Skeletal muscle satellite cell (primary cell): ENCODE results near the gene ELMO2.

ENCODE experiments used
- H3K27me3 ChIP-seq: 2 replicates; pipeline ENCODE4 v1.7.0; 2013; ENCODE audit warnings: low read length; ENCODE audit not compliant: control insufficient read depth, insufficient read depth
- H3K36me3 ChIP-seq: 2 replicates; pipeline ENCODE4 v1.7.0; 2013; ENCODE audit warnings: mild to moderate bottlenecking, control low read depth, low read length; ENCODE audit not compliant: insufficient read depth
- H3K4me1 ChIP-seq: 2 replicates; pipeline ENCODE4 v1.7.0; 2013; ENCODE audit warnings: low read length; ENCODE audit not compliant: control insufficient read depth, insufficient read depth
- H3K4me2 ChIP-seq: 2 replicates; pipeline ENCODE4 v1.7.0; 2013; ENCODE audit warnings: mild to moderate bottlenecking, low read length
- H3K4me3 ChIP-seq: 2 replicates; pipeline ENCODE4 v1.7.0; 2013; ENCODE audit warnings: low read length
- H3K9ac ChIP-seq: 2 replicates; pipeline ENCODE4 v1.7.0; 2013; ENCODE audit warnings: mild to moderate bottlenecking, low read depth, low read length, moderate library complexity
- H3K9me3 ChIP-seq: replicated peaks from 2 replicates; pipeline ENCODE4 v1.7.0; 2013; ENCODE audit warnings: mild to moderate bottlenecking, control low read depth, low read length

ELMO2 gene

GRCh38 chr20:46364670-46365486 is 41.5 kb downstream of the ELMO2 start:
- Histone ChIP-seq H3K4me2 (peak overlapping the region; percentile 92), H3K36me3 (peaks cover 46% of the 10 kb centered on the region), H3K27me3 (no peaks in the 10 kb centered on the region), H3K4me1 (peaks cover 22% of the 10 kb centered on the region), H3K4me3 (peak overlapping the region; percentile 97), H3K9me3 (no peaks in the 10 kb centered on the region), H3K9ac (peak overlapping the region; percentile 100)

GRCh38 chr20:46363874-46364669 is 42.3 kb downstream of the ELMO2 start:
- Histone ChIP-seq H3K9me3 (no peaks in the 10 kb centered on the region), H3K27me3 (no peaks in the 10 kb centered on the region), H3K4me3 (peak overlapping the region; percentile 97), H3K36me3 (peaks cover 42% of the 10 kb centered on the region), H3K4me1 (peaks cover 22% of the 10 kb centered on the region), H3K4me2 (peak overlapping the region; percentile 92), H3K9ac (peak overlapping the region; percentile 100)

DNA sequence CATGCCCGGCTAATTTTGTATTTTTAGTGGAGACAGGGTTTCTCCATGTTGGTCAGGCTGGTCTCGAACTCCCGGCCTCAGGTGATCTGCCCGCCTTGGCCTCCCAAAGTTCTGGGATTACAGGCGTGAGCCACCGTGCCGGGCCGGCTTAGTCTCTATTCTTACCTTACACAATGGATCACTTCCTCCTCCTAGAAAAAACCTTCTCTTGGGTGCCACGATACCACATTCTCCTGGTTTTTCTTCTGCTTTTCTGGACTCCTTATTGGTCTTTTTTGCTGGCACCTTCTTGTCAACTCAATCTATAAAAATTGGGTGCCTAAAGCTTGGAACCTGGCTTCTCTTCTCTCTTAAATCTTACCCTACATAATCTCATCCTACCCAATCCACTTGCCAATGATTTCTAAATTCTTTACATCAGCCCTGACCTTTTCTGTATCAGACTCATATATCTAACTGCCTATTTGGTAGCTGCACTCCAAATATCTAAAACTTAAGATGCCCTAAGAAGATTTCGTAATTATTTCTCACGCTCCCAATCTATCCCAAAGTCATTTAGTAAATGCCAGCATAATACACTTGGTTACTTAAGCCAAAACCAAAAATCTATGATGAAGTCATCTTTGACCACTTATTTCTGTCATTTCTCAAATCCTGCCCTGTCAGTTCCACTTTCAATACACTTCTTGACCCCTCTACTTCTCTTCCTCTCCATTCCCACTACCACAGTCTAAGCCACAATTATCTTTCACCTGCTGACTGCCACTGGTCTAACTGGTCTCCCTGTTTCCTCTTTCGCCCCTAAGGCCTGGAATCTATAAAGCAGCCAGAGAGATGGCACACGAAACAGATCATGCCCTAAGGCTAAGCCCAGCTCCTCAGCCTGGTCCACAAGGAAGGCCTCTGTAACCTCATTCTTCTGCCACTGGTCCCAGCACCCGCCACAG is 43.2 kb downstream of the ELMO2 start:
- peak overlapping the region; percentile 92 for H3K4me2 ChIP-seq
- H3K4me3 ChIP-seq = peak overlapping the region; percentile 97
- no peaks in the 10 kb centered on the region for H3K27me3 ChIP-seq
- H3K36me3 ChIP-seq = peaks cover 42% of the 10 kb centered on the region
- H3K4me1 ChIP-seq = peaks cover 22% of the 10 kb centered on the region
- H3K9me3 ChIP-seq = no peaks in the 10 kb centered on the region
- peak overlapping the region; percentile 100 for H3K9ac ChIP-seq

- Histone ChIP-seq H3K4me2 (no peak overlapping the region), H3K27me3 (no peaks in the 10 kb centered on the region), H3K9me3 (no peaks in the 10 kb centered on the region), H3K4me1 (peaks cover 27% of the 10 kb centered on the region), H3K4me3 (no peak overlapping the region), H3K36me3 (peaks cover 34% of the 10 kb centered on the region), H3K9ac (no peak overlapping the region)
Measured at GRCh38 chr20:46361811-46362210, 44.6 kb downstream of the ELMO2 start.

- H3K4me2 ChIP-seq = no peak overlapping the region
- no peaks in the 10 kb centered on the region for H3K27me3 ChIP-seq
- H3K4me1 ChIP-seq = peaks cover 27% of the 10 kb centered on the region
- no peaks in the 10 kb centered on the region for H3K9me3 ChIP-seq
- H3K4me3 ChIP-seq = no peak overlapping the region
- H3K9ac ChIP-seq = no peak overlapping the region
- H3K36me3 ChIP-seq = peaks cover 33% of the 10 kb centered on the region
Measured at GRCh38 chr20:46361381-46361780, 45.0 kb downstream of the ELMO2 start.

GRCh38 chr20:46359233-46359751 is 47.1 kb downstream of the ELMO2 start:
- no peaks in the 10 kb centered on the region for H3K27me3 ChIP-seq
- H3K36me3 ChIP-seq = peaks cover 34% of the 10 kb centered on the region
- peaks cover 19% of the 10 kb centered on the region for H3K4me1 ChIP-seq
- H3K4me3 ChIP-seq = no peak overlapping the region
- no peaks in the 10 kb centered on the region for H3K9me3 ChIP-seq
- H3K4me2 ChIP-seq = no peak overlapping the region
- H3K9ac ChIP-seq = no peak overlapping the region

- no peak overlapping the region for H3K4me2 ChIP-seq
- H3K9ac ChIP-seq = no peak overlapping the region
- no peak overlapping the region for H3K4me3 ChIP-seq
- no peaks in the 10 kb centered on the region for H3K9me3 ChIP-seq
- peaks cover 36% of the 10 kb centered on the region for H3K36me3 ChIP-seq
- H3K27me3 ChIP-seq = no peaks in the 10 kb centered on the region
- peaks cover 19% of the 10 kb centered on the region for H3K4me1 ChIP-seq
Measured at GRCh38 chr20:46358346-46359058, 47.9 kb downstream of the ELMO2 start.

- Histone ChIP-seq H3K36me3 (peaks cover 35% of the 10 kb centered on the region), H3K4me3 (no peak overlapping the region), H3K27me3 (no peaks in the 10 kb centered on the region), H3K4me2 (peak overlapping the region; percentile 13), H3K4me1 (peaks cover 10% of the 10 kb centered on the region), H3K9ac (no peak overlapping the region), H3K9me3 (no peaks in the 10 kb centered on the region)
Measured at GRCh38 chr20:46357030-46357514, 49.3 kb downstream of the ELMO2 start.

GRCh38 chr20:46356195-46357029 is 50.0 kb downstream of the ELMO2 start:
- peaks cover 8% of the 10 kb centered on the region for H3K4me1 ChIP-seq
- H3K4me2 ChIP-seq = no peak overlapping the region
- no peaks in the 10 kb centered on the region for H3K27me3 ChIP-seq
- H3K36me3 ChIP-seq = peaks cover 35% of the 10 kb centered on the region
- no peak overlapping the region for H3K4me3 ChIP-seq
- no peaks in the 10 kb centered on the region for H3K9me3 ChIP-seq
- H3K9ac ChIP-seq = no peak overlapping the region

DNA sequence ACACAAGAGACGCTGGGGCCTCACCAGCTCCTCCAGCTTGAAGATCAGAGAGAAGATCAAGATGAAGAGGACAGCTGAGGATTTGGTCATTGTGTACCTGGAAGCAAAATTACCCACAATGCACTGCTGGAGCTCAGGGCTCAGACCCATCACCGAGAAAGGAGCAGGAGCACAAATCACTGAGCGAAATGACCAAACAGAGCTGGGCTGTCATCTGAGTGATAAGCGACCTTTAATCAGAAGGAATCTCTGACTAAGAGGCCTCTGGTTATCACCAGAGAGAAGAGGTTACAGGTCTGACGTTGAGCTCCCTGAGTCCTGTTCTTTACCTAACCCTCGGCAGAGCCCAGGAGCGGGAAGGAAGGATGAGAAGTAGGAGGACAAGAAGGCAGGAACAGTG is 50.6 kb downstream of the ELMO2 start:
- no peak overlapping the region for H3K4me2 ChIP-seq
- peaks cover 35% of the 10 kb centered on the region for H3K36me3 ChIP-seq
- H3K4me1 ChIP-seq = peaks cover 12% of the 10 kb centered on the region
- H3K9me3 ChIP-seq = no peaks in the 10 kb centered on the region
- H3K27me3 ChIP-seq = no peaks in the 10 kb centered on the region
- H3K9ac ChIP-seq = no peak overlapping the region
- H3K4me3 ChIP-seq = no peak overlapping the region
